SK-N-SH treated with all-trans-retinoic acid at 6 μM for 48 hours (cell line): ENCODE results near the gene LOC128125822.

ENCODE experiments used
- CREB5 ChIP-seq: fragments of 250-450 bp; sonication (Bioruptor Pico); IDR thresholded peaks from 2 replicates; pipeline ENCODE4 v1.5.1; 2020; ENCODE audit warnings: low read depth, mild to moderate bottlenecking, moderate library complexity
- ISL1 ChIP-seq: fragments of 250-450 bp; sonication (Bioruptor Pico); IDR thresholded peaks from 2 replicates; pipeline ENCODE4 v2.1.2; 2022; ENCODE audit warnings: mild to moderate bottlenecking, moderate library complexity
- OSR1 ChIP-seq: fragments of 250-450 bp; sonication (Bioruptor Pico); IDR thresholded peaks from 2 replicates; pipeline ENCODE4 v1.8.0; 2022; ENCODE audit warnings: moderate library complexity, mild to moderate bottlenecking, inconsistent platforms
- POU6F1 ChIP-seq: fragments of 250-450 bp; sonication (Bioruptor Pico); IDR thresholded peaks from 2 replicates; pipeline ENCODE4 v1.8.0; 2021; ENCODE audit warnings: low read depth, mild to moderate bottlenecking, moderate library complexity, borderline replicate concordance
- PPARA ChIP-seq: fragments of 250-450 bp; sonication (Bioruptor Pico); IDR thresholded peaks from 2 replicates; pipeline ENCODE4 v1.5.0; 2020; ENCODE audit warnings: mild to moderate bottlenecking, borderline replicate concordance
- ZC3H10 ChIP-seq: fragments of 250-450 bp; sonication (Bioruptor Pico); IDR thresholded peaks from 2 replicates; pipeline ENCODE4 v1.5.1; 2021; ENCODE audit warnings: mild to moderate bottlenecking, moderate library complexity
- ZFP3 ChIP-seq: fragments of 250-450 bp; sonication (Bioruptor Pico); IDR thresholded peaks from 2 replicates; pipeline ENCODE4 v1.5.0; 2020; ENCODE audit warnings: mild to moderate bottlenecking, moderate library complexity
- ZFP30 ChIP-seq: fragments of 450-650 bp; formaldehyde crosslinking; IDR thresholded peaks from 2 replicates; pipeline ENCODE4 v1.5.0; 2022; ENCODE audit warnings: mild to moderate bottlenecking, moderate library complexity
- ZNF70 ChIP-seq: fragments of 450-650 bp; formaldehyde crosslinking; IDR thresholded peaks from 2 replicates; pipeline ENCODE4 v1.5.0; 2020; ENCODE audit warnings: mild to moderate bottlenecking, moderate library complexity
- ZNF8 ChIP-seq: fragments of 450-650 bp; formaldehyde crosslinking; IDR thresholded peaks from 2 replicates; pipeline ENCODE4 v1.5.0; 2020; ENCODE audit warnings: mild to moderate bottlenecking, moderate library complexity
- TF ChIP-seq, protein P1 (sequence below): fragments of 250-450 bp; sonication (Bioruptor Pico); IDR thresholded peaks from 2 replicates; pipeline ENCODE4 v1.8.0; 2020; ENCODE audit warnings: mild to moderate bottlenecking, moderate library complexity, borderline replicate concordance

- no peak for TF ChIP-seq PPARA (CRISPR knock-in tag)
- TF ChIP-seq POU6F1 (CRISPR knock-in tag) = no peak
- TF ChIP-seq ZNF70 (CRISPR knock-in tag) = no peak
- no peak for TF ChIP-seq ZC3H10 (CRISPR knock-in tag)
- no peak for TF ChIP-seq CREB5 (CRISPR knock-in tag)
- TF ChIP-seq ZNF8 = no peak
- TF ChIP-seq, protein P1, sequence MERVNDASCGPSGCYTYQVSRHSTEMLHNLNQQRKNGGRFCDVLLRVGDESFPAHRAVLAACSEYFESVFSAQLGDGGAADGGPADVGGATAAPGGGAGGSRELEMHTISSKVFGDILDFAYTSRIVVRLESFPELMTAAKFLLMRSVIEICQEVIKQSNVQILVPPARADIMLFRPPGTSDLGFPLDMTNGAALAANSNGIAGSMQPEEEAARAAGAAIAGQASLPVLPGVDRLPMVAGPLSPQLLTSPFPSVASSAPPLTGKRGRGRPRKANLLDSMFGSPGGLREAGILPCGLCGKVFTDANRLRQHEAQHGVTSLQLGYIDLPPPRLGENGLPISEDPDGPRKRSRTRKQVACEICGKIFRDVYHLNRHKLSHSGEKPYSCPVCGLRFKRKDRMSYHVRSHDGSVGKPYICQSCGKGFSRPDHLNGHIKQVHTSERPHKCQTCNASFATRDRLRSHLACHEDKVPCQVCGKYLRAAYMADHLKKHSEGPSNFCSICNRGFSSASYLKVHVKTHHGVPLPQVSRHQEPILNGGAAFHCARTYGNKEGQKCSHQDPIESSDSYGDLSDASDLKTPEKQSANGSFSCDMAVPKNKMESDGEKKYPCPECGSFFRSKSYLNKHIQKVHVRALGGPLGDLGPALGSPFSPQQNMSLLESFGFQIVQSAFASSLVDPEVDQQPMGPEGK = no peak
- no peak for TF ChIP-seq OSR1 (CRISPR knock-in tag)
- TF ChIP-seq ISL1 (CRISPR knock-in tag) = no peak
- no peak for TF ChIP-seq ZFP3 (CRISPR knock-in tag)
- TF ChIP-seq ZFP30 = no peak
Observed at GRCh38 chr6:63546697-63547096, 25.6 kb upstream of the LOC128125822 start.
